H1 (cell line): ENCODE measurements around the gene BICRAL. TPM values are rescaled to one million over a fixed set of nuclear protein-coding genes. Genes with fewer than 3 reads are reported as not detected.

Source experiments
- CBX5 ChIP-seq: fragments of 300-800, 300-1000 bp; sonication (generic); IDR thresholded peaks from 2 replicates; pipeline ENCODE4 v1.7.1; 2016; ENCODE audit warnings: antibody characterized with exemption, low read length, low read depth
- MAFK ChIP-seq: IDR thresholded peaks from 2 replicates; pipeline ENCODE4 v1.6.1; 2012; ENCODE audit warnings: low read depth, mild to moderate bottlenecking, improper control_type of control experiment, low read length
- polyA plus RNA-seq, 7 experiments: library from polyadenylated mRNA; depleted of rRNA in 3 of 7; stranded (reverse) in 5 of 7; unstranded in 2 of 7; fragments of >200 nt in 5 of 7; fragments of 200-250 nt in 2 of 7; gene quantifications; 1 replicate in 5 of 7; 2 replicates in 1 of 7; 4 replicates in 1 of 7; pipeline versions ENCODE4 v1.2.1 to v1.2.3, GENCODE V29; 2011 to 2013; ENCODE audit warnings: missing spikeins in 2 of 7, mixed read lengths in 2 of 7
- total RNA-seq: library from RNA; stranded (reverse); fragmentation: NEBNext Ultra II Directional; extraction: Animal tissue kit (Norgen Biotek cat#: 25700); gene quantifications from 2 replicates; pipeline ENCODE4 v1.2.1, GENCODE V29; 2021

The BICRAL gene
- total and polyA plus RNA-seq, 2 of the 8 experiments (the other 6 are each of a cell fraction or from before 2014, with no cell fraction given): 9.4 to 12.2 TPM

GRCh38 chr6:42821846-42822245 lies 40.0 kb downstream of the BICRAL start (continued):
- TF ChIP-seq MAFK (no peak), CBX5 (no peak)
